CD4-positive, alpha-beta T cell treated with Interleukin-4 for 1 hour (primary cell): Measurements from ENCODE around the gene HOXB4.

Experiments used
- DNase-seq, 2 donors: peaks; one replicate each; pipeline ENCODE4 v3.0.0-alpha.2; 2020 to 2022

The HOXB4 gene

GRCh38 chr17:48571024-48571818, 6.9 kb downstream of the HOXB4 start:
- no peak for DNase-seq

GRCh38 chr17:48570325-48571023, 7.7 kb downstream of the HOXB4 start:
- no peak for DNase-seq

- no peak for DNase-seq
These were observed 8.4 kb downstream of the HOXB4 start for GRCh38 chr17:48569674-48570324.

GRCh38 chr17:48569240-48569582, 8.9 kb downstream of the HOXB4 start:
- DNase-seq, result no peak

GRCh38 chr17:48568499-48569239, 9.5 kb downstream of the HOXB4 start:
- DNase-seq, result no peak

GRCh38 chr17:48567646-48568354, 10.3 kb downstream of the HOXB4 start:
- DNase-seq, result no peak

GRCh38 chr17:48567209-48567608, 10.9 kb downstream of the HOXB4 start:
- no peak for DNase-seq

GRCh38 chr17:48566717-48567116, 11.4 kb downstream of the HOXB4 start:
- DNase-seq, result no peak

- DNase-seq, result no peak
These were observed 12.0 kb downstream of the HOXB4 start for GRCh38 chr17:48565925-48566710.

GRCh38 chr17:48565022-48565554, 13.1 kb downstream of the HOXB4 start:
- no peak for DNase-seq

- DNase-seq, result no peak
These were observed 13.7 kb downstream of the HOXB4 start for GRCh38 chr17:48564188-48565021.

GRCh38 chr17:48563867-48564187, 14.3 kb downstream of the HOXB4 start:
- no peak for DNase-seq

- DNase-seq, result no peak
These were observed 14.7 kb downstream of the HOXB4 start for GRCh38 chr17:48563385-48563838.

GRCh38 chr17:48562934-48563333, 15.2 kb downstream of the HOXB4 start:
- no peak for DNase-seq

GRCh38 chr17:48561884-48562810, 16.0 kb downstream of the HOXB4 start:
- no peak for DNase-seq

- DNase-seq, result no peak
These were observed 18.0 kb downstream of the HOXB4 start for GRCh38 chr17:48559840-48560817.

GRCh38 chr17:48559122-48559839, 18.9 kb downstream of the HOXB4 start:
- no peak for DNase-seq

- no peak for DNase-seq
These were observed 19.4 kb downstream of the HOXB4 start for GRCh38 chr17:48558831-48559121.
